Fibroblast of lung (primary cell): Measurements from ENCODE around the gene ANKRD35. TPM values are rescaled to one million over a fixed set of nuclear protein-coding genes. Genes with fewer than 3 reads are reported as not detected.
"Not testable (repeated sequence)": the region's sequence is repeated elsewhere in the genome, so short reads cannot be mapped to it uniquely, and the experiment has no call there.

Experiments
- DNase-seq, 2 donors: peaks; one replicate each; pipeline versions ENCODE4 v3.0.0 to v3.0.0-alpha.2; 2010; ENCODE audit warnings: low read depth in 2 of 2
- H2AFZ ChIP-seq: 2 replicates; pipeline ENCODE4 v1.5.1; 2012; ENCODE audit warnings: low read length, control low read depth, inconsistent platforms
- H3K27ac ChIP-seq: 2 replicates; pipeline ENCODE4 v1.5.1; 2011; ENCODE audit warnings: low read length, control low read depth; ENCODE audit not compliant: insufficient read depth
- H3K27me3 ChIP-seq: 2 replicates; pipeline ENCODE4 v1.5.1; 2011; ENCODE audit warnings: mild to moderate bottlenecking, low read length; ENCODE audit not compliant: control insufficient read depth, insufficient read depth
- H3K36me3 ChIP-seq: 2 replicates; pipeline ENCODE4 v1.5.1; 2011; ENCODE audit warnings: low read length; ENCODE audit not compliant: control insufficient read depth, insufficient read depth
- H3K4me1 ChIP-seq: 2 replicates; pipeline ENCODE4 v1.5.1; 2011; ENCODE audit warnings: low read length; ENCODE audit not compliant: control insufficient read depth, insufficient read depth; ENCODE audit errors: extremely low read depth
- H3K4me2 ChIP-seq: 2 replicates; pipeline ENCODE4 v1.5.1; 2011; ENCODE audit warnings: low read length, control low read depth; ENCODE audit not compliant: insufficient read depth; ENCODE audit errors: extremely low read depth
- H3K4me3 ChIP-seq, 4 experiments: fragments of 200-600 bp in 1 of 4; sonication (generic) in 1 of 4; replicated peaks in 1 of 4; 2 replicates each; pipeline ENCODE4 v1.5.1; 2011 to 2016; ENCODE audit warnings: low read length in 4 of 4, low read depth in 3 of 4, mild to moderate bottlenecking in 3 of 4, control low read depth in 2 of 4, inconsistent platforms in 1 of 4, mixed read lengths in 1 of 4; ENCODE audit not compliant: insufficient read depth in 1 of 4; ENCODE audit errors: control extremely low read depth in 1 of 4
- H3K79me2 ChIP-seq: 2 replicates; pipeline ENCODE4 v1.5.1; 2012; ENCODE audit warnings: mild to moderate bottlenecking, low read length, inconsistent platforms; ENCODE audit not compliant: control insufficient read depth, insufficient read depth
- H3K9ac ChIP-seq: 2 replicates; pipeline ENCODE4 v1.5.1; 2011; ENCODE audit warnings: mild to moderate bottlenecking, low read length, control low read depth; ENCODE audit not compliant: insufficient read depth
- H3K9me3 ChIP-seq: 2 replicates; pipeline ENCODE4 v1.5.1; 2012; ENCODE audit warnings: low read depth, low read length; ENCODE audit not compliant: control insufficient read depth, insufficient read depth
- H4K20me1 ChIP-seq: 2 replicates; pipeline ENCODE4 v1.5.1; 2011; ENCODE audit warnings: low read length; ENCODE audit not compliant: control insufficient read depth, insufficient read depth; ENCODE audit errors: extremely low read depth
- CTCF ChIP-seq, 2 donors: IDR thresholded peaks in 1 of 2; conservative IDR thresholded peaks in 1 of 2; 1 replicate in 1 of 2; 2 replicates in 1 of 2; pipeline ENCODE4 v1.5.1; 2011 to 2012; ENCODE audit warnings: low read length in 2 of 2, control low read depth in 1 of 2, inconsistent platforms in 1 of 2, low read depth in 1 of 2, mild to moderate bottlenecking in 1 of 2
- EZH2 ChIP-seq: IDR thresholded peaks from 2 replicates; pipeline ENCODE4 v1.5.1; 2012; ENCODE audit warnings: low read length, control low read depth, mild to moderate bottlenecking; ENCODE audit errors: missing control alignments
- polyA plus RNA-seq, 2 donors: library from polyadenylated mRNA; depleted of rRNA in 1 of 2; stranded (reverse) in 1 of 2; unstranded in 1 of 2; fragments of >200 nt; gene quantifications; 2 replicates each; pipeline ENCODE4 v1.2.1, GENCODE V29; 2011 to 2012; ENCODE audit warnings: missing spikeins in 1 of 2
- total RNA-seq: library from RNA; depleted of rRNA; stranded (reverse); fragments of >200 nt; gene quantifications from 2 replicates; pipeline ENCODE4 v1.2.1, GENCODE V29; 2014

The ANKRD35 gene
- total and polyA plus RNA-seq, 2 donors (not counting 1 experiment from before 2014, with no cell fraction given): 0.65 to 4.5 TPM

- Histone ChIP-seq H3K27ac (peak overlapping the region; percentile 93), H2AFZ (peak overlapping the region; percentile 90), H3K4me1 (no peaks in the 10 kb centered on the region), H3K9me3 (no peaks in the 10 kb centered on the region), H4K20me1 (no peaks in the 10 kb centered on the region), H3K4me2 (peak overlapping the region; percentile 30), H3K9ac (peak overlapping the region; percentile 94), H3K36me3 (peaks cover 12% of the 10 kb centered on the region), H3K27me3 (no peaks in the 10 kb centered on the region), H3K79me2 (peaks cover 30% of the 10 kb centered on the region), H3K4me3 (peak overlapping the region; percentile 92 to 100 (median 98))
- TF ChIP-seq EZH2 (no peak), CTCF (conservative IDR thresholded peaks at IDR 0.05 in 1 of 2, IDR thresholded peaks at IDR 0.05 in 1 of 2; ENCODE audit: low read depth in 1 of 2, low read length in 2 of 2) (no peak)
- no peak for DNase-seq
Measured at GRCh38 chr1:145824499-145824842, 61.2 kb downstream of the ANKRD35 start.

- Histone ChIP-seq H3K4me3 (peak within 1 kb of the TSS; percentile 92 to 100 (median 98)), H3K79me2 (peaks cover 34% of the 10 kb centered on the region), H4K20me1 (no peaks in the 10 kb centered on the region), H3K9me3 (no peaks in the 10 kb centered on the region), H3K9ac (peak within 1 kb of the TSS; percentile 94), H2AFZ (peak within 1 kb of the TSS; percentile 90), H3K4me2 (peak within 1 kb of the TSS; percentile 30), H3K36me3 (peaks cover 10% of the 10 kb centered on the region), H3K4me1 (no peaks in the 10 kb centered on the region), H3K27ac (peak within 1 kb of the TSS; percentile 93), H3K27me3 (no peaks in the 10 kb centered on the region)
- no peak for TF ChIP-seq CTCF (conservative IDR thresholded peaks at IDR 0.05 in 1 of 2, IDR thresholded peaks at IDR 0.05 in 1 of 2; ENCODE audit: low read depth in 1 of 2, low read length in 2 of 2)
- TF ChIP-seq EZH2: no peak
- peak; percentile 91 to 92 for DNase-seq
Measured at GRCh38 chr1:145823565-145824498, 61.8 kb downstream of the ANKRD35 start, which contains the start of the genes POLR3C and RNF115. POLR3C (plus strand) TSS chr1:145824200; CDS start chr1:145825777, 1,577 bp downstream. RNF115 (minus strand) TSS chr1:145824095; CDS start chr1:145823873, 222 bp downstream.

- not testable (repeated sequence) for H3K27ac ChIP-seq, H3K9me3 ChIP-seq, DNase-seq, H3K27me3 ChIP-seq, H4K20me1 ChIP-seq, H3K4me1 ChIP-seq, H3K9ac ChIP-seq, H3K36me3 ChIP-seq, H2AFZ ChIP-seq, H3K4me2 ChIP-seq
- H3K4me3 ChIP-seq: peak overlapping the region in 3 of 4 experiments; percentile 17 to 48 (median 41)
- peaks cover 34% of the 10 kb centered on the region for H3K79me2 ChIP-seq
Measured at GRCh38 chr1:145822779-145823331, 62.8 kb downstream of the ANKRD35 start.

GRCh38 chr1:145818095-145818494 lies 67.6 kb downstream of the ANKRD35 start:
- peak; percentile 69 to 81 for DNase-seq
- H3K79me2 ChIP-seq, H3K4me3 ChIP-seq, H3K9me3 ChIP-seq, H4K20me1 ChIP-seq, H3K27me3 ChIP-seq, H3K36me3 ChIP-seq, H2AFZ ChIP-seq, H3K4me2 ChIP-seq, H3K27ac ChIP-seq, H3K9ac ChIP-seq, H3K4me1 ChIP-seq: not testable (repeated sequence)
